ENCODE data around the gene MAD1L1.
A peak's percentile ranks its signal among the peaks of the same experiment; 100 is the strongest.

Gene MAD1L1

GRCh38 chr7:2114926-2115759, 117.6 kb downstream of the MAD1L1 start:
- FAIRE-seq, result no peak
- no peak for DNase-seq (ENCODE audit: insufficient read length)
- no peak for TF ChIP-seq POLR2A (IDR thresholded peaks at IDR 0.05; ENCODE audit: low read depth, low read length)
- TF ChIP-seq POLR2AphosphoS5 (IDR thresholded peaks at IDR 0.05; ENCODE audit: low read depth, low read length), result no peak
- TF ChIP-seq TAF1 (IDR thresholded peaks at IDR 0.05; ENCODE audit: borderline replicate concordance, low read depth, low read length), result no peak

GRCh38 chr7:2114052-2114451, 118.7 kb downstream of the MAD1L1 start:
- FAIRE-seq (no peak), DNase-seq (ENCODE audit: insufficient read length) (no peak)
- TF ChIP-seq TAF1 (IDR thresholded peaks at IDR 0.05; ENCODE audit: borderline replicate concordance, low read depth, low read length) (no peak), POLR2A (IDR thresholded peaks at IDR 0.05; ENCODE audit: low read depth, low read length) (no peak), POLR2AphosphoS5 (IDR thresholded peaks at IDR 0.05; ENCODE audit: low read depth, low read length) (no peak)

- TF ChIP-seq POLR2A (IDR thresholded peaks at IDR 0.05; ENCODE audit: low read depth, low read length), result no peak
- FAIRE-seq (no peak), DNase-seq (ENCODE audit: insufficient read length) (no peak)
These were observed 120.2 kb downstream of the MAD1L1 start for GRCh38 chr7:2112261-2113198.

GRCh38 chr7:2111568-2111967, 121.2 kb downstream of the MAD1L1 start:
- FAIRE-seq (no peak), DNase-seq (ENCODE audit: insufficient read length) (no peak)
- no peak for TF ChIP-seq POLR2A (IDR thresholded peaks at IDR 0.05; ENCODE audit: low read depth, low read length)
- TF ChIP-seq TAF1 (IDR thresholded peaks at IDR 0.05; ENCODE audit: borderline replicate concordance, low read depth, low read length), result no peak

GRCh38 chr7:2110610-2111396, 121.9 kb downstream of the MAD1L1 start:
- DNase-seq (ENCODE audit: insufficient read length) (no peak), FAIRE-seq (no peak)
- TF ChIP-seq POLR2AphosphoS5 (IDR thresholded peaks at IDR 0.05; ENCODE audit: low read depth, low read length), result no peak
- TF ChIP-seq POLR2A (IDR thresholded peaks at IDR 0.05; ENCODE audit: low read depth, low read length), result no peak
- TF ChIP-seq TAF1 (IDR thresholded peaks at IDR 0.05; ENCODE audit: borderline replicate concordance, low read depth, low read length), result no peak

- FAIRE-seq, result no peak
- TF ChIP-seq POLR2AphosphoS5 (IDR thresholded peaks at IDR 0.05; ENCODE audit: low read depth, low read length), result no peak
- no peak for TF ChIP-seq POLR2A (IDR thresholded peaks at IDR 0.05; ENCODE audit: low read depth, low read length)
- TF ChIP-seq TAF1 (IDR thresholded peaks at IDR 0.05; ENCODE audit: borderline replicate concordance, low read depth, low read length), result no peak
- peak; percentile 63 for DNase-seq (ENCODE audit: insufficient read length)
These were observed 122.7 kb downstream of the MAD1L1 start for GRCh38 chr7:2109936-2110609.

GRCh38 chr7:2109251-2109872, 123.4 kb downstream of the MAD1L1 start:
- TF ChIP-seq POLR2AphosphoS5 (IDR thresholded peaks at IDR 0.05; ENCODE audit: low read depth, low read length), result no peak
- TF ChIP-seq POLR2A (IDR thresholded peaks at IDR 0.05; ENCODE audit: low read depth, low read length), result no peak
- no peak for TF ChIP-seq TAF1 (IDR thresholded peaks at IDR 0.05; ENCODE audit: borderline replicate concordance, low read depth, low read length)
- DNase-seq (ENCODE audit: insufficient read length), result no peak
- no peak for FAIRE-seq

- TF ChIP-seq POLR2A (IDR thresholded peaks at IDR 0.05; ENCODE audit: low read depth, low read length) (no peak), TAF1 (IDR thresholded peaks at IDR 0.05; ENCODE audit: borderline replicate concordance, low read depth, low read length) (no peak), POLR2AphosphoS5 (IDR thresholded peaks at IDR 0.05; ENCODE audit: low read depth, low read length) (no peak)
- DNase-seq (ENCODE audit: insufficient read length) (no peak), FAIRE-seq (no peak)
These were observed 124.1 kb downstream of the MAD1L1 start for GRCh38 chr7:2108501-2109250.

GRCh38 chr7:2108071-2108455, 124.7 kb downstream of the MAD1L1 start:
- FAIRE-seq, result no peak
- TF ChIP-seq POLR2AphosphoS5 (IDR thresholded peaks at IDR 0.05; ENCODE audit: low read depth, low read length) (no peak), POLR2A (IDR thresholded peaks at IDR 0.05; ENCODE audit: low read depth, low read length) (no peak), TAF1 (IDR thresholded peaks at IDR 0.05; ENCODE audit: borderline replicate concordance, low read depth, low read length) (no peak)
- no peak for DNase-seq (ENCODE audit: insufficient read length)
